ENCODE data around the gene ZYG11A.

ZYG11A gene

GRCh38 chr1:52842643-52843310 lies at the start of gene ZYG11A:
Gene ZYG11A (plus strand): TSS chr1:52842760. CDS start chr1:52842884, 124 bp downstream.
- H3K4me3 ChIP-seq (ENCODE audit: low read depth, low read length): peak within 1 kb of the TSS; percentile 56
- ChIA-PET CTCF (interaction anchor here (0.6 to 1.7 kb wide), 10 partner anchors 9 to 342 kb away, joined by 3 to 6 read pairs (median 3); no protein-coding TSS in a partner anchor), POLR2A (interaction anchor here (0.5 to 1.9 kb wide), 19 partner anchors 9 to 1205 kb away, joined by 3 to 10 read pairs (median 3); partner anchors contain the start of genes ECHDC2 and NRDC)
- H3K9me3 ChIP-seq (ENCODE audit: control insufficient read depth, insufficient read depth, low read depth, low read length): no peaks in the 10 kb centered on the region
- H3K27ac ChIP-seq (ENCODE audit: extremely low read depth, low read depth, low read length): peak within 1 kb of the TSS; percentile 81; the same call in 1 of the 2 replicates
- H3K4me1 ChIP-seq (ENCODE audit: control insufficient read depth, insufficient read depth, low read length): peaks cover 3% of the 10 kb centered on the region; the same call in 1 of the 2 replicates
- no peaks in the 10 kb centered on the region; a peak in 1 of 3 replicates for H3K36me3 ChIP-seq (ENCODE audit: control insufficient read depth in 2 of 2, insufficient read depth in 1 of 2, low read length in 2 of 2)
- no peak for TF ChIP-seq ZNF837 (tag by site-specific recombination; IDR thresholded peaks at IDR 0.05)
- no peak for TF ChIP-seq ATF2 (tag by site-specific recombination; IDR thresholded peaks at IDR 0.05; ENCODE audit: low read depth)
- peak; percentile 40; the same call in 1 of the 2 replicates for TF ChIP-seq ZNF362 (tag by site-specific recombination; IDR thresholded peaks at IDR 0.05)
- no peak for TF ChIP-seq ZNF488 (tag by site-specific recombination; IDR thresholded peaks at IDR 0.05)
- peak; percentile 50 for TF ChIP-seq ZBTB10 (tag by site-specific recombination; IDR thresholded peaks at IDR 0.05)
- TF ChIP-seq TRIM28 (IDR thresholded peaks at IDR 0.05; ENCODE audit: borderline replicate concordance, low read length): peak; percentile 13; the same call in 1 of the 2 replicates
- TF ChIP-seq ZNF555 (tag by site-specific recombination; conservative IDR thresholded peaks at IDR 0.05): no peak
- TF ChIP-seq ZNF311 (tag by site-specific recombination; IDR thresholded peaks at IDR 0.05; ENCODE audit: borderline replicate concordance): no peak
- TF ChIP-seq KLF17 (tag by site-specific recombination; IDR thresholded peaks at IDR 0.05): peak; percentile 75
- TF ChIP-seq HOXA7 (CRISPR knock-in tag; IDR thresholded peaks at IDR 0.05; ENCODE audit: borderline replicate concordance): no peak
- no peak for TF ChIP-seq ZNF513 (tag by site-specific recombination; IDR thresholded peaks at IDR 0.05)
- peak; percentile 89 for TF ChIP-seq TCF7L2 (IDR thresholded peaks at IDR 0.05; ENCODE audit: borderline replicate concordance, low read depth, low read length)
- no peak for TF ChIP-seq ZNF350 (tag by site-specific recombination; IDR thresholded peaks at IDR 0.05)
- no peak for TF ChIP-seq ZBTB44 (tag by site-specific recombination; IDR thresholded peaks at IDR 0.05)
- peak; percentile 72; the same call in 1 of the 2 replicates for TF ChIP-seq HIC1 (tag by site-specific recombination; IDR thresholded peaks at IDR 0.05)
- TF ChIP-seq ZIC2 (tag by site-specific recombination; IDR thresholded peaks at IDR 0.05): 0 out of 2 replicates have a peak, but pooled peaks have one; percentile 20
- TF ChIP-seq WT1 (tag by site-specific recombination; IDR thresholded peaks at IDR 0.05): no peak; the same call in 1 of the 2 replicates
- peak; percentile 95 for TF ChIP-seq ZBTB20 (tag by site-specific recombination; IDR thresholded peaks at IDR 0.05)
- TF ChIP-seq ZNF354C (tag by site-specific recombination; IDR thresholded peaks at IDR 0.05; ENCODE audit: borderline replicate concordance, low read depth): no peak
- TF ChIP-seq CTCF (tag by site-specific recombination; IDR thresholded peaks at IDR 0.05): peak; percentile 70
- no peak for TF ChIP-seq ZNF202 (tag by site-specific recombination; IDR thresholded peaks at IDR 0.05; ENCODE audit: borderline replicate concordance)
